Spleen (tissue), 11 donors: ENCODE data around the gene TMCC1. TPM values are rescaled to one million over a fixed set of nuclear protein-coding genes. Genes with fewer than 3 reads are reported as not detected.
A peak's percentile ranks its signal among the peaks of the same experiment; 100 is the strongest.

Experiments used
- DNase-seq: peaks from one replicate; pipeline ENCODE4 v3.0.0-alpha.2; 2020
- H3K27ac ChIP-seq, 8 donors: fragments of 200-600 bp; sonication (generic) in 7 of 8; 1 replicate in 4 of 8; 2 replicates in 4 of 8; pipeline versions ENCODE4 v1.5.0 to v1.8.0; 2016 to 2021; ENCODE audit warnings: inconsistent platforms in 4 of 8, mild to moderate bottlenecking in 4 of 8, moderate library complexity in 1 of 8
- H3K27me3 ChIP-seq, 7 donors: fragments of 200-600 bp; sonication (generic) in 6 of 7; replicated peaks in 1 of 7; 1 replicate in 4 of 7; 2 replicates in 3 of 7; pipeline versions ENCODE4 v1.5.0 to v1.8.0; 2016 to 2021; ENCODE audit warnings: inconsistent platforms in 3 of 7, mild to moderate bottlenecking in 1 of 7
- H3K36me3 ChIP-seq, 6 donors: fragments of 200-600 bp; sonication (generic) in 5 of 6; 1 replicate in 4 of 6; 2 replicates in 2 of 6; pipeline versions ENCODE4 v1.5.0 to v1.8.0; 2016 to 2021; ENCODE audit warnings: inconsistent platforms in 2 of 6
- H3K4me1 ChIP-seq, 6 donors: fragments of 200-600 bp; sonication (generic) in 5 of 6; 1 replicate in 3 of 6; 2 replicates in 3 of 6; pipeline versions ENCODE4 v1.5.0 to v1.8.0; 2016 to 2021; ENCODE audit warnings: inconsistent platforms in 3 of 6
- H3K4me3 ChIP-seq, 8 donors: fragments of 200-600 bp; sonication (generic) in 7 of 8; 1 replicate in 4 of 8; 2 replicates in 4 of 8; pipeline versions ENCODE4 v1.5.0 to v1.8.0; 2016 to 2021; ENCODE audit warnings: inconsistent platforms in 4 of 8, mild to moderate bottlenecking in 4 of 8, moderate library complexity in 2 of 8
- H3K9me3 ChIP-seq, 8 donors: fragments of 200-600 bp; sonication (generic) in 7 of 8; 1 replicate in 4 of 8; 2 replicates in 4 of 8; pipeline versions ENCODE4 v1.5.0 to v1.8.0; 2016 to 2021; ENCODE audit warnings: inconsistent platforms in 4 of 8
- CTCF ChIP-seq, 11 experiments: fragments of 200-600 bp in 7 of 11; fragments of 450-650 bp in 4 of 11; sonication (generic) in 4 of 11; IDR thresholded peaks in 8 of 11; conservative IDR thresholded peaks in 3 of 11; 1 replicate in 7 of 11; 2 replicates in 4 of 11; pipeline versions ENCODE4 v1.4.0 to v1.8.0; 2016 to 2021; ENCODE audit warnings: antibody characterized with exemption in 11 of 11, inconsistent platforms in 4 of 11, mild to moderate bottlenecking in 1 of 11
- POLR2A ChIP-seq, 3 donors: fragments of 450-650 bp; IDR thresholded peaks; one replicate each; pipeline ENCODE4 v1.5.1; 2017; ENCODE audit warnings: antibody characterized with exemption in 3 of 3, mild to moderate bottlenecking in 1 of 3
- POLR2AphosphoS5 ChIP-seq, 3 donors: sonication (generic); formaldehyde crosslinking; IDR thresholded peaks; one replicate each; pipeline ENCODE4 v1.5.1; 2017; ENCODE audit warnings: antibody characterized with exemption in 3 of 3
- WGBS, 5 donors: extraction: QIAGEN DNeasy Blood & Tissue Kit in 3 of 5; methylation state at CpG; one replicate each; pipeline versions ENCODE4 v1.1.5 to v1.1.7; 2013 to 2018; 5-methylcytosine and 5-hydroxymethylcytosine counted together
- intact Hi-C: fragments of 100-400 bp; cut with DNase I; formaldehyde crosslinking; loops from one replicate; pipeline ENCODE4 v1.15.0; 2023; ENCODE audit warnings: low total_unique reads
- polyA plus RNA-seq, 3 donors: library from polyadenylated mRNA; stranded (reverse); fragments of 200-250 nt; gene quantifications; one replicate each; pipeline ENCODE4 v1.2.1, GENCODE V29; 2013
- total RNA-seq, 7 donors: library from RNA; depleted of rRNA in 3 of 7; stranded (reverse); fragments of >200 nt in 3 of 7; fragmentation: NEBNext Ultra II Directional in 4 of 7; extraction: Animal tissue kit (Norgen Biotek cat#: 25700) in 4 of 7; gene quantifications; one replicate each; pipeline versions ENCODE4 v1.1.0 to v1.2.1, GENCODE V29; 2016 to 2021
- donor health status: healthy with polysubstance abuse.
- donor health status: DM: no; HTN: no; CAD: no; lungs with moderate emphysema.
- donor health status: DM: no; HTN: no; CAD: no.
- donor health status: Bipolar disorder and iron deficiency.
- donor health status: healthy.
- donor health status: DM: no; HTN: no; CAD: no.
- donor health status: DM: yes; HTN: yes; CAD: no.

TMCC1 gene
- total and polyA plus RNA-seq, 10 donors, result 4.5 to 45.5 (median 32.5) TPM

GRCh38 chr3:129658110-129658843 is 235.2 kb downstream of the TMCC1 start:
- H3K27ac ChIP-seq, result peak overlapping the region in 3 of 8 donors; percentile 8 to 47 (median 9)
- peaks cover 0 to 18% (median 5%) of the 10 kb centered on the region in 6 donors for H3K36me3 ChIP-seq
- no peaks in the 10 kb centered on the region for H3K27me3 ChIP-seq
- no peak overlapping the region for H3K4me3 ChIP-seq
- peaks cover 0 to 24% (median 11%) of the 10 kb centered on the region in 6 donors for H3K4me1 ChIP-seq
- H3K9me3 ChIP-seq, result no peaks in the 10 kb centered on the region
- 29 to 37% (median 33%) methylated on average over 4 of the region's 4 CpGs for WGBS, 5 donors
- no peak for DNase-seq
- no peak for TF ChIP-seq POLR2A (IDR thresholded peaks at IDR 0.05)
- TF ChIP-seq POLR2AphosphoS5 (IDR thresholded peaks at IDR 0.05), result no peak
- no peak for TF ChIP-seq CTCF (IDR thresholded peaks at IDR 0.05 in 8 of 11, conservative IDR thresholded peaks at IDR 0.05 in 3 of 11)
- intact Hi-C loops, result no loop called here

GRCh38 chr3:129657261-129658046 is 236.1 kb downstream of the TMCC1 start:
- no peak for DNase-seq
- Histone ChIP-seq H3K36me3 (peaks cover 0 to 25% (median 5%) of the 10 kb centered on the region in 6 donors), H3K27me3 (no peaks in the 10 kb centered on the region), H3K4me1 (peaks cover 0 to 24% (median 11%) of the 10 kb centered on the region in 6 donors), H3K4me3 (no peak overlapping the region), H3K9me3 (no peaks in the 10 kb centered on the region), H3K27ac (peak overlapping the region in 2 of 8 donors; percentile 8 to 47)
- intact Hi-C loops, result no loop called here
- 68 to 80% (median 70%) methylated on average over 2 of the region's 2 CpGs for WGBS, 5 donors
- TF ChIP-seq CTCF (IDR thresholded peaks at IDR 0.05 in 8 of 11, conservative IDR thresholded peaks at IDR 0.05 in 3 of 11), result no peak
- no peak for TF ChIP-seq POLR2A (IDR thresholded peaks at IDR 0.05)
- TF ChIP-seq POLR2AphosphoS5 (IDR thresholded peaks at IDR 0.05), result no peak

- Histone ChIP-seq H3K4me3 (no peak overlapping the region), H3K27me3 (no peaks in the 10 kb centered on the region), H3K4me1 (peaks cover 0 to 30% (median 13%) of the 10 kb centered on the region in 6 donors), H3K36me3 (peaks cover 0 to 26% (median 5%) of the 10 kb centered on the region in 6 donors), H3K9me3 (no peaks in the 10 kb centered on the region), H3K27ac (no peak overlapping the region)
- 81 to 86% (median 84%) methylated on average over 5 of the region's 5 CpGs for WGBS, 5 donors
- no peak for TF ChIP-seq POLR2A (IDR thresholded peaks at IDR 0.05)
- TF ChIP-seq CTCF (IDR thresholded peaks at IDR 0.05 in 8 of 11, conservative IDR thresholded peaks at IDR 0.05 in 3 of 11), result no peak
- no peak for TF ChIP-seq POLR2AphosphoS5 (IDR thresholded peaks at IDR 0.05)
- intact Hi-C loops, result no loop called here
- no peak for DNase-seq
These were observed 236.8 kb downstream of the TMCC1 start for GRCh38 chr3:129656659-129657247.
